22Rv1 (cell line): Measurements from ENCODE around the gene ELMOD3.

ENCODE experiments used
- ZFX ChIP-seq: fragments of 450-650 bp; IDR thresholded peaks from 2 replicates; pipeline ENCODE4 v1.6.1; 2017; ENCODE audit warnings: antibody characterized with exemption, borderline replicate concordance
- TF ChIP-seq, protein P1 (sequence below): fragments of 450-650 bp; IDR thresholded peaks from 2 replicates; pipeline ENCODE4 v1.5.1; 2017; ENCODE audit warnings: mild to moderate bottlenecking

DNA sequence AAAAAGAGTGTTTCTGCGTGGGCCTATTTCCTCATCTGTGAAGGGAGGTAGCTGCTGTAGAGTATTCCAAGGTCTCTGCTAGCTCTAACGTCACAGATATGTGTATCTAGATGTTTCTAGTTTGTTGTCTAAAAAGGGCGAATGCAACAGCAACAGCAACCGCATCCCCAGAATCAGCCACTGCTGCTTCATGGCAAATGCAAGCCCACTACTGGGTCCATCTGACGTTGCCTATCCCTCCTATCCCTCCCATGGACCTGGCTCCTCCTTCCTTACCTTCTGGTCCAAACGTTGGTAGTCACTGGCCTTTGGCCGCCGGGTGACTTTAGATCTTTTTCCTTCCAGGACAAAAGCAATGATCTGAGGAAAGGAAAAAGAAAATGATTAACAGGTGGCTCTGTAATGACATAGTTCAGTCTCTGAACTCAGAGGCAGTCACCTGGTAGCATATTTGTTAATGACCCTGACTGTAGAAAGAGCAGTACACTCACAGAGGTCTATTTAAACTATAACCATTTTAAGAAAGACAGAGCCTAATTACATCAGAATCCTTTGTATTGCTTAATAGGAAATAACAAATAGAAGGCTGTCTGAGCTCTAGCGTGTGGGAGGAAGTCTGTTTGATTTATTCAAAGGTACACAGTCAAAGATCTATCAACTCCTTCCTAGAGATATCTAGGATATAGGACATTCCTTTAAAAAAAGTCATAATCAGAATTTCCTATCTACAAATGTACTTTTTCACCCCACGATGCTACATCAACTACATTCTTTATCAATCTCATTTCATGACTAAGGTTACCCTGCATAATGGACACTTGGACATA, 29.7 kb upstream of the ELMOD3 start:
- TF ChIP-seq, protein P1, sequence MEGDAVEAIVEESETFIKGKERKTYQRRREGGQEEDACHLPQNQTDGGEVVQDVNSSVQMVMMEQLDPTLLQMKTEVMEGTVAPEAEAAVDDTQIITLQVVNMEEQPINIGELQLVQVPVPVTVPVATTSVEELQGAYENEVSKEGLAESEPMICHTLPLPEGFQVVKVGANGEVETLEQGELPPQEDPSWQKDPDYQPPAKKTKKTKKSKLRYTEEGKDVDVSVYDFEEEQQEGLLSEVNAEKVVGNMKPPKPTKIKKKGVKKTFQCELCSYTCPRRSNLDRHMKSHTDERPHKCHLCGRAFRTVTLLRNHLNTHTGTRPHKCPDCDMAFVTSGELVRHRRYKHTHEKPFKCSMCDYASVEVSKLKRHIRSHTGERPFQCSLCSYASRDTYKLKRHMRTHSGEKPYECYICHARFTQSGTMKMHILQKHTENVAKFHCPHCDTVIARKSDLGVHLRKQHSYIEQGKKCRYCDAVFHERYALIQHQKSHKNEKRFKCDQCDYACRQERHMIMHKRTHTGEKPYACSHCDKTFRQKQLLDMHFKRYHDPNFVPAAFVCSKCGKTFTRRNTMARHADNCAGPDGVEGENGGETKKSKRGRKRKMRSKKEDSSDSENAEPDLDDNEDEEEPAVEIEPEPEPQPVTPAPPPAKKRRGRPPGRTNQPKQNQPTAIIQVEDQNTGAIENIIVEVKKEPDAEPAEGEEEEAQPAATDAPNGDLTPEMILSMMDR, result no peak
- no peak for TF ChIP-seq ZFX
